ENCODE results near the gene CASKIN1. TPM values are rescaled to one million over a fixed set of nuclear protein-coding genes. Genes with fewer than 3 reads are reported as not detected.

Gene CASKIN1
- polyA plus RNA-seq, 2 of the 4 experiments (the other 2 are of a cell fraction), result 0.27 to 0.87 TPM

DNA sequence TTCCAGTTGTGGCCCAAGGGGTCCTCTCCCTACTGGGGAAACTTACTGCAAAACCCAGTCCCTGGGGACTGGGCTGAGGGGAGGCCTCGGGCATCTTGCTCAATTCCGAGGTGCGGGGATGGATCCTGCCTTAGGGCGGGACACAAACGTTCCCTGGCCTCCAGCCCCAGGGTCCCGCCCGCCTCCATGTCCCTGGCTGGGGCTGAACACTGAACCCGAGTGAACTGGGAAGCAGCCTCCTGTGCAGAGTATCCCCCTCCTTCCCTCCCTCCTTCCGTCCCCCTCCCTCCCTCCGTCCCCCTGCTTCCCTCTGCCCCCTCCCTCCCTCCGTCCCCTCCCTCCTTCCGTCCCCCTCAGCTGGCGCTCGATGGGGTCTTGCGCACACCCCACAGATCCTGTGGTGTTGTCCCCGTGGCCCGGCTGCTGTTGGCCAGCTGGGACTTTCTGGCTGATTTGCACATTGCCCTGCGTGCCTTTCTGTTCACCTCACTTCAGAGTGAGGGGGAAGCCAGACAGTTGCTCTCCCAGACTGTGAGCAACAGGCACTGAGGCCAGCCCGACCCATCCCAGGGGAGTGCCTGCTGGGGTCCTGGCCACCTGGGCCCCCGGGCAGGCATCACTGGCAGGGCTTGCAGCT, 35.4 kb downstream of the CASKIN1 start:
- WGBS (ENCODE audit: missing lambda C conversion rate), result 79% methylated on average over 10 of the region's 20 CpGs
- Histone ChIP-seq H3K4me1 (peaks cover 48% of the 10 kb centered on the region), H3K27ac (peak overlapping the region in 1 of 2 experiments; percentile 74; a peak in 3 of 6 replicates), H3K9me3 (no peaks in the 10 kb centered on the region), H3K4me3 (no peak overlapping the region), H3K4me2 (no peak overlapping the region)
- ChIA-PET CTCF (interaction anchor here (0.5 to 1.6 kb wide), 3 partner anchors 21 to 179 kb away, joined by 3 to 7 read pairs (median 5); partner anchors contain the start of gene ABCA3), POLR2A (no interaction called here)
- DNase-seq (ENCODE audit: low read depth in 1 of 2, low spot score in 1 of 2), result no peak
- TF ChIP-seq JUNB (IDR thresholded peaks at IDR 0.05) (no peak), HES2 (IDR thresholded peaks at IDR 0.05) (no peak), ZSCAN20 (CRISPR knock-in tag; IDR thresholded peaks at IDR 0.05) (no peak), CHD2 (IDR thresholded peaks at IDR 0.05; ENCODE audit: low read length, partially characterized antibody) (no peak), HEYL (CRISPR knock-in tag; IDR thresholded peaks at IDR 0.05) (no peak), BHLHE40 (IDR thresholded peaks at IDR 0.05; ENCODE audit: low read depth, low read length) (no peak), FOSL2 (IDR thresholded peaks at IDR 0.05) (no peak), FOSL2 (CRISPR knock-in tag; IDR thresholded peaks at IDR 0.05) (no peak), RARB (CRISPR knock-in tag; IDR thresholded peaks at IDR 0.05) (no peak), ZNF302 (CRISPR knock-in tag; IDR thresholded peaks at IDR 0.05) (no peak), FOSB (CRISPR knock-in tag; IDR thresholded peaks at IDR 0.05) (no peak), ATOH8 (CRISPR knock-in tag; IDR thresholded peaks at IDR 0.05; ENCODE audit: low read depth) (no peak)
- TF ChIP-seq, protein P1, sequence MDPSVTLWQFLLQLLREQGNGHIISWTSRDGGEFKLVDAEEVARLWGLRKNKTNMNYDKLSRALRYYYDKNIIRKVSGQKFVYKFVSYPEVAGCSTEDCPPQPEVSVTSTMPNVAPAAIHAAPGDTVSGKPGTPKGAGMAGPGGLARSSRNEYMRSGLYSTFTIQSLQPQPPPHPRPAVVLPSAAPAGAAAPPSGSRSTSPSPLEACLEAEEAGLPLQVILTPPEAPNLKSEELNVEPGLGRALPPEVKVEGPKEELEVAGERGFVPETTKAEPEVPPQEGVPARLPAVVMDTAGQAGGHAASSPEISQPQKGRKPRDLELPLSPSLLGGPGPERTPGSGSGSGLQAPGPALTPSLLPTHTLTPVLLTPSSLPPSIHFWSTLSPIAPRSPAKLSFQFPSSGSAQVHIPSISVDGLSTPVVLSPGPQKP (IDR thresholded peaks at IDR 0.05; ENCODE audit: low read depth, low read length), result no peak
- ATAC-seq, result no peak
- no peak for FAIRE-seq

DNA sequence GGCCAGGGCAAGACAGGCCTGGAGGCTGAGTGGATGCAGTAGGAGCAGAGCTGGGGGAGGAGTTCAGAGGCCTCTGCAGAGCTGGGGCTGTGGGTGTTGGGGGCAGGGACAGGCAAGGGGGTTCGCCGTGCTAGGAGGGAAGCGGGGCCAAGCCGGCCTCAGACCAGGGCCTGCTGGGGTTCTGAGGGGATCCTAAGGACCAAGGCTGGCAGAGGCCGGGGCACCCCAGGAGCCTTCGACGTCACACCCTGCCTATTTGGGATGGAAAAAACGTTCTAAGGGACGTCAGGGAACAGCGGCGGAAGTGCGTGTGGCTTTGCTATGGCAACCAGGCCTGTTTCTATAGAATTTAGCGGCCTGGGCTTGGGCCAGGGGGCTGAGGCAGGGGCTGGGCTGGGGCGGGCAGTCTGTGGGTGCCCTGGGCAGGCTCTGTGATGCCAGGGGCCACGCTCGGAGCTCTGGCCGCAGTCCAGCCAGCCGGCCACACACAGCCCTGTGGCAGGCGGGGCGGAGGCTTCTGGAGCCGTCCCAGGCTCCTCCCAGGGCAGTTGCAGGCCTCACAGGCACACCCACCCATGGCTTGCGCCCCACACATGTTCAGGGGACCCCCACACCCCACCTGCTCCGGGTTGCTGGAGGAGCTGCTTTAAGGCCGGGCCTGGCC, 37.1 kb downstream of the CASKIN1 start:
- ATAC-seq (no peak), FAIRE-seq (no peak), DNase-seq (ENCODE audit: low read depth in 1 of 2, low spot score in 1 of 2) (peak in 1 of 2 experiments; percentile 57)
- POLR2A ChIA-PET, result no interaction called here
- no peaks in the 10 kb centered on the region for H3K9me3 ChIP-seq
- WGBS (ENCODE audit: missing lambda C conversion rate), result 59% methylated on average over 18 of the region's 24 CpGs
- H3K4me1 ChIP-seq, result peaks cover 48% of the 10 kb centered on the region
- no peak overlapping the region for H3K4me3 ChIP-seq
- CTCF ChIA-PET, result interaction anchor here (1.0 to 1.2 kb wide), 2 partner anchors 36 to 57 kb away, joined by 3 to 4 read pairs; no protein-coding TSS in a partner anchor
- H3K4me2 ChIP-seq, result peak overlapping the region; percentile 98
- TF ChIP-seq RARB (CRISPR knock-in tag; IDR thresholded peaks at IDR 0.05) (no peak), KDM5A (IDR thresholded peaks at IDR 0.05) (no peak), EHMT2 (IDR thresholded peaks at IDR 0.05; ENCODE audit: low read depth) (no peak), NFE2L2 (conservative IDR thresholded peaks at IDR 0.05; ENCODE audit: low read length) (no peak), ZNF302 (CRISPR knock-in tag; IDR thresholded peaks at IDR 0.05) (no peak), RAD21 (conservative IDR thresholded peaks at IDR 0.05 in 1 of 2, IDR thresholded peaks at IDR 0.05 in 1 of 2) (no peak), TFCP2L1 (CRISPR knock-in tag; IDR thresholded peaks at IDR 0.05) (no peak), EP300 (IDR thresholded peaks at IDR 0.05) (no peak), ESRRA (IDR thresholded peaks at IDR 0.05; ENCODE audit: borderline replicate concordance, low read length) (no peak), RFX5 (IDR thresholded peaks at IDR 0.05) (no peak), CEBPB (IDR thresholded peaks at IDR 0.05) (no peak), FOSL2 (IDR thresholded peaks at IDR 0.05) (no peak), FOSL2 (CRISPR knock-in tag; IDR thresholded peaks at IDR 0.05) (no peak), EHF (CRISPR knock-in tag; IDR thresholded peaks at IDR 0.05) (no peak), HMGXB4 (CRISPR knock-in tag; IDR thresholded peaks at IDR 0.05; ENCODE audit: borderline replicate concordance) (no peak), CHD4 (IDR thresholded peaks at IDR 0.05; ENCODE audit: borderline replicate concordance) (no peak), HES2 (IDR thresholded peaks at IDR 0.05) (no peak), JUNB (IDR thresholded peaks at IDR 0.05) (no peak), HEYL (CRISPR knock-in tag; IDR thresholded peaks at IDR 0.05) (no peak)
- TF ChIP-seq, protein P2, sequence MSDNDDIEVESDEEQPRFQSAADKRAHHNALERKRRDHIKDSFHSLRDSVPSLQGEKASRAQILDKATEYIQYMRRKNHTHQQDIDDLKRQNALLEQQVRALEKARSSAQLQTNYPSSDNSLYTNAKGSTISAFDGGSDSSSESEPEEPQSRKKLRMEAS (IDR thresholded peaks at IDR 0.05), result no peak
- TF ChIP-seq, protein P1 (IDR thresholded peaks at IDR 0.05; ENCODE audit: low read depth, low read length), result no peak
- peak overlapping the region; percentile 3 to 94; a peak in 5 of 6 replicates for H3K27ac ChIP-seq
